Measurements from ENCODE around the gene KLHL4. TPM values are rescaled to one million over a fixed set of nuclear protein-coding genes. Genes with fewer than 3 reads are reported as not detected.
"Not testable (repeated sequence)": the region's sequence is repeated elsewhere in the genome, so short reads cannot be mapped to it uniquely, and the experiment has no call there.

KLHL4 gene
- total and polyA plus RNA-seq, 9 of the 15 experiments (the other 6 are each of a cell fraction or from before 2014, with no cell fraction given), result 0.04 to 0.16 (median 0.06) TPM; not detected in 1

- TF ChIP-seq CBFA2T3 (IDR thresholded peaks at IDR 0.05) (peak; percentile 59), GTF2E2 (tag; IDR thresholded peaks at IDR 0.05) (no peak), DPF2 (IDR thresholded peaks at IDR 0.05) (peak; percentile 49; the same call in 1 of the 2 replicates), PHB (CRISPR knock-in tag; IDR thresholded peaks at IDR 0.05) (no peak), NFIX (CRISPR knock-in tag; IDR thresholded peaks at IDR 0.05; ENCODE audit: low read depth) (no peak), TEAD4 (IDR thresholded peaks at IDR 0.05; ENCODE audit: low read length) (peak; percentile 48; the same call in 1 of the 2 replicates), TEAD4 (CRISPR knock-in tag; IDR thresholded peaks at IDR 0.05; ENCODE audit: borderline replicate concordance) (no peak), GATA2 (CRISPR knock-in tag; IDR thresholded peaks at IDR 0.05) (peak; percentile 49)
These were observed 48.7 kb upstream of the KLHL4 start (continued) for GRCh38 chrX:87468941-87469340.

GRCh38 chrX:87475793-87476192 lies 41.8 kb upstream of the KLHL4 start:
- no peak for DNase-seq (ENCODE audit: extremely low read depth in 1 of 4, low spot score in 3 of 4)
- CTCF ChIA-PET (ENCODE audit: low intra/inter-chr PET ratio), result no interaction called here
- no peaks in the 10 kb centered on the region for H3K4me1 ChIP-seq (replicated peaks in 1 of 2; ENCODE audit: control insufficient read depth in 2 of 2, insufficient read depth in 2 of 2, low read length in 2 of 2)
- in situ Hi-C loops (cut with MboI), result no loop called here
- no peaks in the 10 kb centered on the region for H3K9me1 ChIP-seq (ENCODE audit: control insufficient read depth, insufficient read depth, low read length)
- WGBS (ENCODE audit: insufficient coverage, low coverage, missing lambda C conversion rate), result no CpG with 5 or more reads among the region's 1 CpG
- no peaks in the 10 kb centered on the region for H3K79me2 ChIP-seq (ENCODE audit: control insufficient read depth, insufficient read depth, low read length)
- H3K4me2 ChIP-seq (ENCODE audit: insufficient read depth, low read length), result no peak overlapping the region
- TF ChIP-seq ZNF395 (CRISPR knock-in tag; IDR thresholded peaks at IDR 0.05) (no peak), C11orf30 (IDR thresholded peaks at IDR 0.05; ENCODE audit: low read depth) (no peak)
- POLR2A ChIA-PET, result no interaction called here
- H3K4me3 ChIP-seq, result no peak overlapping the region
- H3K36me3 ChIP-seq (ENCODE audit: control insufficient read depth, insufficient read depth, low read length), result no peaks in the 10 kb centered on the region
- H3K27ac ChIP-seq (ENCODE audit: extremely low read depth, low read depth, low read length), result no peak overlapping the region
- intact Hi-C loops (cut with micrococcal nuclease), result no loop called here
- H4K20me1 ChIP-seq (replicated peaks; ENCODE audit: control insufficient read depth, insufficient read depth, low read length), result no peaks in the 10 kb centered on the region
- no peak overlapping the region for H3K9ac ChIP-seq (ENCODE audit: insufficient read depth in 1 of 2, low read depth in 2 of 2, low read length in 2 of 2)
- H2AFZ ChIP-seq (ENCODE audit: low read depth, low read length), result no peak overlapping the region
- H3K27me3 ChIP-seq (ENCODE audit: control insufficient read depth in 2 of 2, insufficient read depth in 2 of 2, low read length in 2 of 2), result no peaks in the 10 kb centered on the region
- BruUV-seq (replicated peaks), result no TSS peak
- ATAC-seq, result no peak
- FAIRE-seq, result no peak
- H3K9me3 ChIP-seq (replicated peaks; ENCODE audit: control insufficient read depth, insufficient read depth, low read depth, low read length), result no peaks in the 10 kb centered on the region; the same call in 1 of the 2 replicates

- no CpG with 5 or more reads among the region's 16 CpGs for WGBS (ENCODE audit: insufficient coverage, low coverage, missing lambda C conversion rate)
- H3K9me3 ChIP-seq (replicated peaks; ENCODE audit: control insufficient read depth, insufficient read depth, low read depth, low read length); H4K20me1 ChIP-seq (replicated peaks; ENCODE audit: control insufficient read depth, insufficient read depth, low read length); H3K4me1 ChIP-seq (replicated peaks in 1 of 2; ENCODE audit: control insufficient read depth in 2 of 2, insufficient read depth in 2 of 2, low read length in 2 of 2); FAIRE-seq; intact Hi-C loops (cut with micrococcal nuclease); H3K9ac ChIP-seq (ENCODE audit: insufficient read depth in 1 of 2, low read depth in 2 of 2, low read length in 2 of 2); H3K4me2 ChIP-seq (ENCODE audit: insufficient read depth, low read length); H3K27me3 ChIP-seq (ENCODE audit: control insufficient read depth in 2 of 2, insufficient read depth in 2 of 2, low read length in 2 of 2); H3K4me3 ChIP-seq; H3K9me1 ChIP-seq (ENCODE audit: control insufficient read depth, insufficient read depth, low read length); BruUV-seq (replicated peaks); H3K36me3 ChIP-seq (ENCODE audit: control insufficient read depth, insufficient read depth, low read length); POLR2A ChIA-PET; DNase-seq (ENCODE audit: extremely low read depth in 1 of 4, low spot score in 3 of 4); H2AFZ ChIP-seq (ENCODE audit: low read depth, low read length); ATAC-seq; CTCF ChIA-PET (ENCODE audit: low intra/inter-chr PET ratio); H3K27ac ChIP-seq (ENCODE audit: extremely low read depth, low read depth, low read length); H3K79me2 ChIP-seq (ENCODE audit: control insufficient read depth, insufficient read depth, low read length); in situ Hi-C loops (cut with MboI): not testable (repeated sequence)
These were observed 38.9 kb upstream of the KLHL4 start for GRCh38 chrX:87478703-87479102.

Measured in K562 (cell line).